Measurements from ENCODE around the gene GPR18.

Gene GPR18

GRCh38 chr13:99303863-99304521 is 45.8 kb upstream of the GPR18 start:
- H3K4me3 ChIP-seq (ENCODE audit: low read depth, low read length) = peak overlapping the region; percentile 71
- TF ChIP-seq, protein P1, sequence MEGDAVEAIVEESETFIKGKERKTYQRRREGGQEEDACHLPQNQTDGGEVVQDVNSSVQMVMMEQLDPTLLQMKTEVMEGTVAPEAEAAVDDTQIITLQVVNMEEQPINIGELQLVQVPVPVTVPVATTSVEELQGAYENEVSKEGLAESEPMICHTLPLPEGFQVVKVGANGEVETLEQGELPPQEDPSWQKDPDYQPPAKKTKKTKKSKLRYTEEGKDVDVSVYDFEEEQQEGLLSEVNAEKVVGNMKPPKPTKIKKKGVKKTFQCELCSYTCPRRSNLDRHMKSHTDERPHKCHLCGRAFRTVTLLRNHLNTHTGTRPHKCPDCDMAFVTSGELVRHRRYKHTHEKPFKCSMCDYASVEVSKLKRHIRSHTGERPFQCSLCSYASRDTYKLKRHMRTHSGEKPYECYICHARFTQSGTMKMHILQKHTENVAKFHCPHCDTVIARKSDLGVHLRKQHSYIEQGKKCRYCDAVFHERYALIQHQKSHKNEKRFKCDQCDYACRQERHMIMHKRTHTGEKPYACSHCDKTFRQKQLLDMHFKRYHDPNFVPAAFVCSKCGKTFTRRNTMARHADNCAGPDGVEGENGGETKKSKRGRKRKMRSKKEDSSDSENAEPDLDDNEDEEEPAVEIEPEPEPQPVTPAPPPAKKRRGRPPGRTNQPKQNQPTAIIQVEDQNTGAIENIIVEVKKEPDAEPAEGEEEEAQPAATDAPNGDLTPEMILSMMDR (IDR thresholded peaks at IDR 0.05; ENCODE audit: low read depth, low read length, missing control alignments) = no peak
- DNase-seq (ENCODE audit: low read depth) = no peak

DNA sequence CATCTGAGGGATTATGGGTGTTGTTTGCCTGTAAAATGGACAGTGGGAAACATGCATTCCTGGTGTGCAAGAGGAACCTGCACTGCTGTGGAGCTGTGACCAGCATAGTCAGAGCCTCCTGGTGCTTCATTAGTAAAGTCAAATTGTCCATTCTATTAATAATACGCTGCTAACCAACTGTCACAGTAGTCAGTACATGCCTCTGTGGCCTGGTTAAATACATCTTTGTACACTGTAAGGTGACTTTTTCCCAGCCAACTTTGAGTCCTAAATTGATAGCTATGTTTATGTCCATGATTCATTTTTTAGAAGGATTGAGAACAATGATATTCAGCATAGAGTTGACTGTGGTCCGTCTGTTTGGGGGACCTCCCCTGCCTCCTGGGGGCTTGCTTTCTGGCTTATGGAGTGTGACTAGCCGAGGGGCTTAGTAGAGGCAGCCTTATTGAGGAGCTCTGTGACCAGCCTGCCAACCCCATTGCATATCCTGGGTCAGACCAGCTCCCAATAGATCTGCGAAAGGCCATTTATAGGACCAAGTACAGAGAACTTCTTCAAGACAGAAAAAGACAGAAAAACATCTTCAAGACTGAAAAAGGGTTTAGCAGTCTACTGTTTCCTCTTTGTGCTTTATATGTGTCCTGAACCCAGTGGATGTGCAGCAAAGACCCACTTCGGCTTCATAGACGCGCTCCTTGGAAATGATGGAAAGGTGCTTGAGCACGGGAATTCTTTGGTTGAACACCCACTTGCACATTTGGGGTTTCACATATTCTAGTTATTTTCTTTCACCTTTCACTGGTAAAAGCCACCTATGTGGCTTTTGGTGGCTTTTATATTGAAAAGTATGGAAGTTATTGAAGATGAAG is 44.7 kb upstream of the GPR18 start:
- TF ChIP-seq, protein P1 (IDR thresholded peaks at IDR 0.05; ENCODE audit: low read depth, low read length, missing control alignments) = no peak
- peak overlapping the region; percentile 71; the same call in 1 of the 2 replicates for H3K4me3 ChIP-seq (ENCODE audit: low read depth, low read length)
- no peak for DNase-seq (ENCODE audit: low read depth)

GRCh38 chr13:99301913-99302636 is 43.9 kb upstream of the GPR18 start:
- H3K4me3 ChIP-seq (ENCODE audit: low read depth, low read length) = peak overlapping the region; percentile 71; the same call in 1 of the 2 replicates
- no peak for DNase-seq (ENCODE audit: low read depth)
- TF ChIP-seq, protein P1 (IDR thresholded peaks at IDR 0.05; ENCODE audit: low read depth, low read length, missing control alignments) = no peak

DNA sequence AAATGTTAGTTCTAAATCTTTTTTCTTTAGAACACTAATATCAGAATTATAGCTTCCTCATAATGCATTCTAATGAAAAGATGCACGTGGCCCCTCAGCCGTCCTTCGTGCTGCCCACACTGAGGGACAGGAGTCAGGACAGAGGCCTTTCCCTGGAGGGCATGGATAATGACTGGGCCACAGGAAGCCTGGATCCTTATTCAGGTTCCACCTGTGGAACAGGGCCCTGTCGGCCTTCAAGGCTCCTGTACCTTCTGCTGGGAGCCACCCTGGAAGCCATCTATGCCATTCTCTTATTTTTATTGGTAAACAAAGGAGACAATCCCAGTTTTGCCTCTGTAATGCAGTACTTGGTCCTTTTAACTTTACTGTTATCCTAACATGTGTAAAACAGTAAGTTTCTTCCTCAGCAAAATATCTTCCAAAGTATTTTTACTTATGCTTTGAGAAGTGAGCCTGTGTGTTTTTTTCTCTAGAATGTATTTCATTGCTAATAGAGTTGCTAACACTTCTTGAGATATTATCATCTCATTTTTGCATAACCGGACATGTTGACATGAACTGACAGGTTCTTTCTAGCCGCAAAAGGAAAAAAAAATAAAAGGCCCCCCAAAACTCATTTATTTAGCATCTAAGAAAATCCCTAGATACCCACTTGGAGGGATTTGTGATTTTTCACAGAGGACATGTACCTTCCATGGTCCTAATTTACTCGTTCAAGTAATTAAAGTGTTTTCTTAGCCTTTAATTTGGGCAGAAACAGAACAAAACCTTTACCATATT is 43.1 kb upstream of the GPR18 start:
- DNase-seq (ENCODE audit: low read depth) = no peak
- TF ChIP-seq, protein P1 (IDR thresholded peaks at IDR 0.05; ENCODE audit: low read depth, low read length, missing control alignments) = no peak
- H3K4me3 ChIP-seq (ENCODE audit: low read depth, low read length) = peak overlapping the region; percentile 42

- TF ChIP-seq, protein P1 (IDR thresholded peaks at IDR 0.05; ENCODE audit: low read depth, low read length, missing control alignments) = no peak
Observed at GRCh38 chr13:99299920-99300341, 41.8 kb upstream of the GPR18 start.

DNA sequence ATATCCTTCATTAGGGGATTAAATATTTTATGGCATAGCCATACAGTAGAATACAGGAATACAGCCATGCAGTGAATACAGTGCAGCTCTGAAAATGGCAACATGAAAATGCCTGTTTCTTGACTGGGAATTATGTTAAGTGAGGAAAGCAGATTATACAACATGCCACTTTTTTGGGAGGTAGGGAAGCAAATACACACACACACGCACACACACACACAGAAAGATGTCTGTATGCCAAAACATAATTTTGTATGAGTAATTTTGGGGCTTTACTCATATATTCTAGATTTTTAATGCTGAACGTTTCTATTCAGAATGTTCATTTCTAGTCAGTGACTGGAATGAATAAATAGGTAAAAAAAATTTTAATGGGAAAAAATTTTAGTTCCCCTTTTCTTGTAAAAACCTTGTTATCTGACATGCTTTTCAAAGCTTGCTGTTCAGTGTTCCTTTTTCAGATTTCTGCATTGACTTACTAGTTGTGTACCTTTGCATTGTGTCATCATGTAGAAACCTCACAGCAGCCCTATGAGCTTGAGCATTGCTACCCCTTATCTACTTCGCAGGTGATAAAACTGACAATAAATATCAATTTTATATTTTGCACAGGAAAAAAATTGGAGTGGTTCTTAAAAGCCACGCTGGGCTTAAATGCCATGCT is 41.2 kb upstream of the GPR18 start:
- H3K4me3 ChIP-seq (ENCODE audit: low read depth, low read length) = no peak overlapping the region; the same call in 1 of the 2 replicates
- DNase-seq (ENCODE audit: low read depth) = no peak
- TF ChIP-seq, protein P1 (IDR thresholded peaks at IDR 0.05; ENCODE audit: low read depth, low read length, missing control alignments) = no peak

More at GRCh38 chr13:99299920-99300341, 41.8 kb upstream of the GPR18 start:
- DNase-seq (ENCODE audit: low read depth) = no peak
- H3K4me3 ChIP-seq (ENCODE audit: low read depth, low read length) = peak overlapping the region; percentile 12; the same call in 1 of the 2 replicates
